HT1080 (cell line): ENCODE measurements around the gene GPN1. TPM values are rescaled to one million over a fixed set of nuclear protein-coding genes. Genes with fewer than 3 reads are reported as not detected.
A peak's percentile ranks its signal among the peaks of the same experiment; 100 is the strongest.
"Not testable (repeated sequence)": the region's sequence is repeated elsewhere in the genome, so short reads cannot be mapped to it uniquely, and the experiment has no call there.

Source experiments
- DNase-seq: peaks from one replicate; pipeline ENCODE4 v3.0.0-alpha.2; 2015; ENCODE audit warnings: low read depth
- small RNA-seq: library from RNA; depleted of rRNA; stranded (forward); fragments of <200 nt; gene quantifications from one replicate; pipeline ENCODE3, GENCODE V24; 2014
- total RNA-seq: library from RNA; depleted of rRNA; stranded (reverse); fragments of >200 nt; shearing (Covaris generic); gene quantifications from 2 replicates; pipeline ENCODE4 v1.2.3, GENCODE V29; 2014; rRNA removed

Gene GPN1
- total RNA-seq, 1 experiment from 2014 or later = 52.9 TPM

DNA sequence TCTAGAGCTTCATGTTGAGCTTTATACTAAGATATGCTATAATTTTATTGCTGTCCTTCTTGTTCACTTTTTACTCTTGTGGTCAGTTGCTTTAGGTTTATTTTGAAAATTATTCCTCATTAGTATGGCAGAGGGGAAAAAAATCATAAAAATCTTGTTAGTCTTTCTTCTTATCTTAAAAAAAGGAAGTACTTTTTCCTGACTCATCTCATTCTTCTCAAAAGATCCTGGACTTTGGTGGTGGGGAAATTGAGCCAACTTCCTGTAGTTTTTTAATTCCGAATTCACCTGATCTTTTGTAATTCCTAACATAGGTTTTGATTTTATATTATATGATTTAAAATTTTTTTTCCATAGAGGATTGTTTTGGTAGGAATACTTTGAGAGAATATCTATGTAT lies 38.6 kb downstream of the GPN1 start:
- no peak for DNase-seq

DNA sequence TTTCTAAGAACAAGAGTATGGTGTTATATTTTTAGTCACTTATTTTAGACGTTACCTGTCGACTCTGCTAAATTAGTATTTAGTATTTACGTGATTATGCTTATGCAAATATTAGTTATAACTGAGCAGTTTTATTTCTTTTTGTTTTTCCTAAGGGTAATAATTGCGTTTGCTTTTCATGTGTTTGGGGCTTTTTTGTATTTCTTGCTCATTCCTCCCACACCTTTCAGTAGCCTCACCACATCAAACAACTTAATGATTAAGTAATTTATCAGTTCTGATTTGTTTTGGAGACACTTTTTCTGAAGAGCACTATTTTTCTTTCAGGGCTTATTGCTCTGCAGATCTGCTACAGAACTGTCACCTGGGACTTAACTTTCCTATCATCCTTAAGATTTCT lies 42.4 kb downstream of the GPN1 start:
- DNase-seq = no peak

DNA sequence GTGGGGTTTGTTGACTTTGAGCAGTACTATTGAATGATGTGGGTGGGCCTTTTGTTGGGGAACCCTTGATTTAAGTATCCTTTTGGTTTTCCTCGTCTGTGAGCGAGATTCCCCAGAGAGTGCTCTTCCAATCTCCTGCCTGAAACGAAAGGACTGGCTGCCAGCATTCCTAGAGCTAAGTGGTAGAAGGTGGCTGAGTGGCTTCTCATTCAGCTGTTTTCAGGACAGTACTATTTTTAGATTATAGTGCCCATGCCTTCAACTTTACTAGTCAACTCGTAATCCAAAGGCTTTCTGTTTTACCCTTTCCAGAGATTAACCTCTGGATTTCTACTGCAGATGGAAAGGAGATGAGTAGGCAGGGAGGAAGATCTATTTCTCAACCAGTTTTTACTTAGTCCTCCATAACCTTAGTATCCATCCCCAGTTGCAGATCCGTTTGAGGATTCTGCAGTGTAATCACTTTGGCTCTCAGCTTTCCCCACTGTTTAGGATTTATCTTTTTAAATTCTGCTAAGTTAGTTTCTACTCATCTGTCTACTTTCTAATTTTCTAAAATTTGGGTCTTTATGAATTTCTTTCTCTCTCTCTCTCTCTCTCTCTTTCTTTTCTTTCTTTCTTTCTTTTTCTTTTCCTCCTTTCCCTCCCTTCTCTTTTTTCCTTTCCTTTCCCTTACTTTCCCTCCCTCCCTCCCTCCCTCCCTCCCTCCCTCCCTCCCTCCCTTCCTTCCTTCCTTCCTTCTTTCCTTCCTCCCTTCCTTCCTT lies 44.1 kb downstream of the GPN1 start:
- DNase-seq = no peak

DNA sequence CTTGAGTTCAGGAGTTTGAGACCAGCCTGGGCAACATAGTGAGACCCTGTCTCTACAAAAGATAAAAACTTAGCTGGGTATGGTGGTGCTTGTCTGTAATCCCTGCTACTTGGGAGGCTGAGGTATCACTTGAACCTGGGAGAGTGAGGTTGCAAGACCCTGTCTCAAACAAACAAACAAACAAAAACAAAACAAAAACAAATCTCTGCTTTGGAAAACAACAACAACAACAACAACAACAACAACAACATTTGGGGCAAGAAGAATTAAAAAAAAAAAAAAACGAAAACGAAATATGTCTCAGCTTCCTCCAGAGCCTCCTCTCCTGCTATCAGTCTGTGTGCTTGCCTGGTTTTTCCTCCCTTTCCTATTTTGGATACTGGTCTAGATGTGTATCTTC lies 51.7 kb downstream of the GPN1 start:
- no peak for DNase-seq

DNA sequence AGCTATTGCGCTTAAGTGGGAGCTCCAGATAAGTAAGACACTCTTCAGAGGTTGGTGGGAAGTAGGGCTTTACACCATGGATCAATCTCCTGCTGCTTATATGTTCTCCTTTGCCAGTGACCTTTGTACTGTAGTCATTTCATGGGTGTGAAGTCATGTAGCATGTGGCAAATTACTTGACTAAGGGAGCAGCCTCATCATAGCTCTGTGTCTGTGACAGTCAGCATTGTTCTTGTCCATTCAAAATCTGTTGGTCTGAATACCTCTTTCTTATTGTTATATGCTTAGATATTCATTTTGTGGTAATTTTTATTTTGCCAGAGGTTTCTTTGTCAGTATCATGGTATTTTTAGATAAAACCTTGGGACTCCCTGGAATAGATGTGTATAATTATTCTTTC lies 53.0 kb downstream of the GPN1 start:
- peak; percentile 34 for DNase-seq

DNA sequence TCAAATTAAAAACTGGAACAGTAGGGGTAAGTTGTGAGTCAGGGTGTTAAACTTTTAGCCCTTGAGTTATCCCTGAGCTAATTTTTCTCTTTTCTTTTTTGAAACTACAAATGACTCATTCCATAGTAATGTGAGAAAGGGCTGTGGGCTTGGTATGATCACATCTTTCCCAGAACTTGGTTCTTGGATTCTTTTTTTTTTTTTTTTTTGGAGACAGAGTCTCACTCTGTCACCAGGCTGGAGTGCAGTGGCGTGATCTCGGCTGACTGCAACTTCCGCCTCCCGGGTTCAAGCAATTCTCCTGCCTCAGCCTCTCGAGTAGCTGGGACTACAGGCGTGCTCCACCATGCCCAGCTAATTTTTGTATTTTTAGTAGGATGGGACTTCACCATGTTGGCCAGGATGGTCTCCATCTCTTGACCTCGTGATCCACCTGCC lies 53.5 kb downstream of the GPN1 start:
- peak; percentile 98 for DNase-seq

DNA sequence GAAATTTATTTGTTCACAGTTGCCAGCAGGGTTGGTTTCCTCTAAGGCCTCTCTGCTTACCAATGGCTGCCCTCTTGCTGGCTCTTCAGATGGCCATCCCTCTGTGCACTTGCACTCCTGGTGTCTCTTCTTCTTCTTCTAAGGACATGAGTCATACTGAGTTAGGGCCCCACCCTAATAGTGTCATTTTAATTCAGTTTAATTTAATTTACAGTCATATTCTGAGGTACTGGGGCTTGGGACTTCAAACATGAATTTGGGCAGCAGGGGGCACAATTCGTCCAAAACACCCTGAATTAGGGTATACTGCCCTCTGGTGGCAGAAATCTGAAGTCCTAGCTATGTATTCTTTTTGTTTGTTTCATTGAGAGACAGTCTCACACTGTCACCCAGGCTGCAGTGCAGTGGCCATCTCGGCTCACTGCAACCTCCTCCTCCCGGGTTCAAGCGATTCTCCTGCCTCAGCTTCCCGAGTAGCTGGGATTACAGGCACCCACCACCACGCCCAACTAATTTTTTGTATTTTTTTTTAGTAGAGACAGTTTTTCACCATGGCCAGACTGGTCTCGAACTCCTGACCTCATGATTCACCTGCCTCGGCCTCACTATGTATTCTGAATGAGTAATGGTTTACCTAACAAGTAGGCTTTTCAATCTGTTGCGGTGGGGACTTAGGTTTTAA lies 54.7 kb downstream of the GPN1 start:
- DNase-seq = peak; percentile 88

DNA sequence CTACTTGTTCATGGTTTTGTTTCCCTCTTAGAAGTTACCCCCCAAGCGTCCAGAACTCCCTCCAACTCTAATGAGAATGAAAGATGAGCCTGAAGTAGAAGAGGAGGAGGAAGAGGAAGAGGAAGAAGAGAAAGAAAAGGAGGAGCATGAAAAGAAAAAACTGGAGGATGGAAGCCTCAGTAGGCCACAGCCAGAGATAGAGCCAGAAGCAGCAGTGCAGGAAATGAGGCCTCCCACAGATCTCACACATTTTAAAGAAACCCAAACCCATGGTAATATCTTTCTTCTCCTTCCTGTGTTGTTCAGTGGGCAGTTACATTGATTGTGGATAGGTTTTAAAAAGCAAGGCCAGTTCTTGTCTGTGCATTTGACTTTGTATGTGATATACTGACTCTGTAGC lies 56.2 kb downstream of the GPN1 start:
- DNase-seq = not testable (repeated sequence)

DNA sequence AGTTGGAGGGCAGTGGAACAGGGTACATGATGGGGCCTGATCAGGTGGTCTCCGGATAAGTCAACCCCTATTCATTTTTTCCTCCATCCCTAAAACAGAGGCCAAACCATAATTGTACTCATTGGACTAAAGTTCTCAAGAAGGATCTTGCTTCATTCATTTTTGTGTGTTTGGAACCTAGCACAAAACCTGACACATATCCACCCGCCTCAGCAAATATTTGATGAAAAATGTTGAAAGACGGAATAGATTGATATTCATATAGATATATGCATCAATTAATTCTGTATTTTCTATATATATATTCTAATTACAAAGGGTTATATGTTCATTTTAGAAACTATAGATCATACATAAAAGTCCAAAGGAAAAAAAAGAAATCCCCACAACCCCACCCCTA lies 56.7 kb downstream of the GPN1 start:
- DNase-seq = no peak

DNA sequence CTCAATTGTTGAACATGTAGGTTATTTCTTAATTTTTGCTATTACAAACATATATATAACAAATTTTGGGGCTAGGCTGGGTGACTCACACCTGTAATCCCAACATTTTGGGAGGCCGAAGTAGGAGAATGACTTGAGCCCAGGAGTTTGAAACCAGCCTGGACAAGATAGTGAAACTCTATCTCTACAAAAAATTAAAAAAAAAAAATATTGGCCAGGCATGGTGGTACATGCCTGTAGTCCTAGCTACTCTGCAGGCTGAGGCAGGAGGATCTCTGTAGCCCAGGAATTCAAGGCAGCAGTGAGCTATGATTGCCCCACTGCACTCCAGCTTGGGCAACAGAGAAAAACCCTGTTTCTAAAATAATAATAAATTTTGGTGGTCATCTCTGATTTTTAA lies 58.4 kb downstream of the GPN1 start:
- DNase-seq = no peak

DNA sequence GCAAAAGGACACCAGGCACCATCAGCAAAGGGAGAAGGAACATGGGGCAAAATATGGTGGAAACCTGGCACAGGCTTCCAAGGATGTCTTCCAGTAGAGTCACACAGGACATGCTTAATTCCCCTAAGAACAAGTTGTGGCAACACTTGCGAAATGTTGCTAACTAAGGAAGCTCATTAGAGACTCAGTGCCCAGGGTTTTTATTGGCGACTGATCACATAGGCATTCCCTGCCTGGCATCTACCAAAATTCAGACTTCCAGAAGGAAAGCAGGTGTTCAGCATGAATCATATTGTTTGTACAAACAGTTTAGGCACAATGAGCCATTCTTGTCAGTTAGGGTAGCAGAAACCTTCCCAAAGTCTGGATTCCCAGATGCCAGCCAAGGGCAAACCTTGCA lies 60.6 kb downstream of the GPN1 start:
- no peak for DNase-seq

DNA sequence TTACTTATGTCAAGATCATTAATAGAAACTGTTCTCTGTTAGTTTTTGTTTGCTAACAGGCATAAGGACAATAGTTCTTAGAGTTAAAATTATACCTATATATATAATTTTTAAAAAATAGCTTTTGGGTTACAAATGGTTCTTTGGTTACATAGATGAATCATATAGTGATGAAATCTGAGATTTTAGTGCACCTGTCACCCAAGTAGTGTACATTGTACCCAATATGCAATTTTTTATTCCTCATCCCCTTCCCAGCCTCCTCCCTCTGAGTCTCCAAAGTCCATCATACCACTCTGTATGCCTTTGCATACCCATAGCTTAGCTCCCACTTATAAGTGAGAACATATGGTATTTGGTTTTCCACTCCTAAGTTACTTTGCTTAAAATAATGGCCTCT lies 61.2 kb downstream of the GPN1 start:
- no peak for DNase-seq

DNA sequence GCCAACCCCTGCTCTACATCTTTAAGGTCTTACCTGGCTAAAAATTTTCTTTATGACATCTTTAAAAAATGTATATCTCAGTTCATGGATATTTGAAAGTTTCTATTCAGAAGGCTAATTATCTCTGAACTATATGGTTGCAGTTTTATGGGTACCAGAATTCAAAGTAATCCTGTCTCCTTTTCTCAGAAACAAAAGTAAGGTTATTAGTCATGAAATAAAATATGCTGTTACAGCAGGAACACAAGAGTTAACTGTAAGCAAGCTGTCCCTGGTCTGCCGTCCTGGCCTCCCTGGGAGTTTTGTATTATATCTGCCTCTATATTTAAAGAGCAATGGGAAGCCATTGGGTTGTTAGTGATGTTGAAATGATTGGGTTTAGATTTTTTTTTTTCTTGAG lies 68.8 kb downstream of the GPN1 start:
- DNase-seq = no peak

Small RNAs within 50 kb of the gene (small RNA-seq; reads per million reads assigned to genes)
- not detected for gene RF00340

Other genes with a start within 250 kb of the GPN1 start
- 2.4 and 3.1 TPM in 2 replicates for gene ZNF513, start 248.3 kb upstream of the GPN1 start, total RNA-seq
- gene PPM1G, start 219.5 kb upstream of the GPN1 start, total RNA-seq = 208 and 219 TPM in 2 replicates
- gene NRBP1, start 200.4 kb upstream of the GPN1 start, total RNA-seq = 55.7 and 64.2 TPM in 2 replicates
- 0.34 and 0.50 TPM in 2 replicates for gene KRTCAP3, start 186.7 kb upstream of the GPN1 start, total RNA-seq
- gene IFT172, start 139.3 kb upstream of the GPN1 start, total RNA-seq = 9.1 and 10.5 TPM in 2 replicates
- 0.88 and 1.2 TPM in 2 replicates for gene FNDC4, start 133.8 kb upstream of the GPN1 start, total RNA-seq
- not detected in 2 replicates for gene GCKR, start 132.2 kb upstream of the GPN1 start, total RNA-seq
- 25.2 and 26.7 TPM in 2 replicates for gene ZNF512, start 46.0 kb upstream of the GPN1 start, total RNA-seq
- 0.88 and 1.2 TPM in 2 replicates for gene CCDC121, start within 50 bp of the GPN1 start, total RNA-seq
- 21.3 and 23.8 TPM in 2 replicates for gene SUPT7L, start 34.6 kb downstream of the GPN1 start, total RNA-seq
- gene SLC4A1AP, start 34.8 kb downstream of the GPN1 start, total RNA-seq = 22.6 and 26.1 TPM in 2 replicates
- 192 and 248 TPM in 2 replicates for gene MRPL33, start 142.7 kb downstream of the GPN1 start, total RNA-seq